ENCODE data around the gene NEK1.
"Not testable (repeated sequence)": the region's sequence is repeated elsewhere in the genome, so short reads cannot be mapped to it uniquely, and the experiment has no call there.

DNA sequence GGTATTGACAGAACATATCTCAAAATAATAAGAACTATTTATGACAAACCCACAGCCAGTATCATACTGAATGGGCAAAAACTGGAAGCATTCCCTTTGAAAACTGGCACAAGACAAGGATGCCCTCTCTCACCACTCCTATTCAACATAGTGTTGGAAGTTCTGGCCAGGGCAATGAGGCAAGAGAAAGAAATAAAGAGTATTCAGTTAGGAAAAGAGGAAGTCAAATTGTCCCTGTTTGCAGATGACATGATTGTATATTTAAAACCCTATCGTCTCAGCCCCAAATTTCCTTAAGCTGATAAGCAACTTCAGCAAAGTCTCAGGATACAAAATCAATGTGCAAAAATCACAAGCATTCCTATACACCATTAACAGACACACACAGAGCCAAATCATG, 159.7 kb downstream of the NEK1 start:
- TF ChIP-seq, protein P1, sequence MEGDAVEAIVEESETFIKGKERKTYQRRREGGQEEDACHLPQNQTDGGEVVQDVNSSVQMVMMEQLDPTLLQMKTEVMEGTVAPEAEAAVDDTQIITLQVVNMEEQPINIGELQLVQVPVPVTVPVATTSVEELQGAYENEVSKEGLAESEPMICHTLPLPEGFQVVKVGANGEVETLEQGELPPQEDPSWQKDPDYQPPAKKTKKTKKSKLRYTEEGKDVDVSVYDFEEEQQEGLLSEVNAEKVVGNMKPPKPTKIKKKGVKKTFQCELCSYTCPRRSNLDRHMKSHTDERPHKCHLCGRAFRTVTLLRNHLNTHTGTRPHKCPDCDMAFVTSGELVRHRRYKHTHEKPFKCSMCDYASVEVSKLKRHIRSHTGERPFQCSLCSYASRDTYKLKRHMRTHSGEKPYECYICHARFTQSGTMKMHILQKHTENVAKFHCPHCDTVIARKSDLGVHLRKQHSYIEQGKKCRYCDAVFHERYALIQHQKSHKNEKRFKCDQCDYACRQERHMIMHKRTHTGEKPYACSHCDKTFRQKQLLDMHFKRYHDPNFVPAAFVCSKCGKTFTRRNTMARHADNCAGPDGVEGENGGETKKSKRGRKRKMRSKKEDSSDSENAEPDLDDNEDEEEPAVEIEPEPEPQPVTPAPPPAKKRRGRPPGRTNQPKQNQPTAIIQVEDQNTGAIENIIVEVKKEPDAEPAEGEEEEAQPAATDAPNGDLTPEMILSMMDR (IDR thresholded peaks at IDR 0.05; ENCODE audit: low read depth, low read length), result not testable (repeated sequence)
- TF ChIP-seq EZH2phosphoT487 (IDR thresholded peaks at IDR 0.05; ENCODE audit: low read depth), result not testable (repeated sequence)
